IPS-18a (cell line): ENCODE data around the gene BRD3.
A peak's percentile ranks its signal among the peaks of the same experiment; 100 is the strongest.

Experiments
- H3K27ac ChIP-seq: one replicate; pipeline ENCODE4 v1.5.1; 2013; ENCODE audit warnings: low read length
- H3K27me3 ChIP-seq: one replicate; pipeline ENCODE4 v1.6.1; 2013; ENCODE audit warnings: mild to moderate bottlenecking, low read length; ENCODE audit not compliant: control insufficient read depth, insufficient read depth
- H3K36me3 ChIP-seq: one replicate; pipeline ENCODE4 v1.6.1; 2013; ENCODE audit warnings: low read depth, low read length; ENCODE audit not compliant: control insufficient read depth
- H3K4me1 ChIP-seq: one replicate; pipeline ENCODE4 v1.6.1; 2013; ENCODE audit warnings: low read depth, low read length; ENCODE audit not compliant: control insufficient read depth
- H3K4me3 ChIP-seq: one replicate; pipeline ENCODE4 v1.5.1; 2013; ENCODE audit warnings: low read length
- H3K9ac ChIP-seq: one replicate; pipeline ENCODE4 v1.6.1; 2013; ENCODE audit warnings: mild to moderate bottlenecking, low read length, moderate library complexity
- H3K9me3 ChIP-seq: one replicate; pipeline ENCODE4 v1.6.1; 2013; ENCODE audit warnings: low read depth, low read length; ENCODE audit not compliant: control insufficient read depth

Gene BRD3

DNA sequence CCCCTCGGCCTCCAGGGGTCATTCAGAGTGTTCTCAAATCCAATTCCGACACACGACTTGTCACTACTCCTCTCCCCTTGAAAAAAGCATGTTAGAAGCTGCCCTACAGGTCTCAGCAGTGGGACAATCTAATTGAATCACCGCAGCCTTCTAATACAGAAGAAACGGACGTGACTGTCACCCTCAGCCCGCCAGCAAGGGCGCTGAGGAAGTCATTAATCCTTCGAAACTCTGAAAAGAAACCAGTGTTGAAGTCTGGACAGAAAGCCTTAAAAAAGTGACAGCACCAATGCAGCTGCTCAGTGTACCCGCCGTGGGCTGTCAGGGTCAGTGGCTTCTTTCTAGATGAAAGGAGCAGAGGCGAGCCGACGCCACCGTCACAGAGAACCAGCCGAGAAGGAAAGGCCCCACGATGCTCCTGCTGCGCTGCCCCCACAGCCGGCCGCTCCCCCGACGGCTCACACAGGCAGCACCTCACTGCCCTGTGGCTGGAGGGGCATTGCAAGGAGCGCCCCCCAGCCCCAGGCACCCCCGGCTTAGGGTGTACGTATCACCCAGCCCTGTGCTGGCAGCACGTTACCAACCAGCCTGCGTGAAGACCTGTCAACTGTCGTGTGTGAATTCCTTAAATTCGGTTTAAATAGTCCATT lies 36.9 kb downstream of the BRD3 start:
- Histone ChIP-seq H3K4me3 (no peak overlapping the region), H3K36me3 (peaks cover 50% of the 10 kb centered on the region), H3K27me3 (no peaks in the 10 kb centered on the region), H3K9me3 (no peaks in the 10 kb centered on the region), H3K4me1 (no peaks in the 10 kb centered on the region), H3K9ac (no peak overlapping the region), H3K27ac (no peak overlapping the region)

DNA sequence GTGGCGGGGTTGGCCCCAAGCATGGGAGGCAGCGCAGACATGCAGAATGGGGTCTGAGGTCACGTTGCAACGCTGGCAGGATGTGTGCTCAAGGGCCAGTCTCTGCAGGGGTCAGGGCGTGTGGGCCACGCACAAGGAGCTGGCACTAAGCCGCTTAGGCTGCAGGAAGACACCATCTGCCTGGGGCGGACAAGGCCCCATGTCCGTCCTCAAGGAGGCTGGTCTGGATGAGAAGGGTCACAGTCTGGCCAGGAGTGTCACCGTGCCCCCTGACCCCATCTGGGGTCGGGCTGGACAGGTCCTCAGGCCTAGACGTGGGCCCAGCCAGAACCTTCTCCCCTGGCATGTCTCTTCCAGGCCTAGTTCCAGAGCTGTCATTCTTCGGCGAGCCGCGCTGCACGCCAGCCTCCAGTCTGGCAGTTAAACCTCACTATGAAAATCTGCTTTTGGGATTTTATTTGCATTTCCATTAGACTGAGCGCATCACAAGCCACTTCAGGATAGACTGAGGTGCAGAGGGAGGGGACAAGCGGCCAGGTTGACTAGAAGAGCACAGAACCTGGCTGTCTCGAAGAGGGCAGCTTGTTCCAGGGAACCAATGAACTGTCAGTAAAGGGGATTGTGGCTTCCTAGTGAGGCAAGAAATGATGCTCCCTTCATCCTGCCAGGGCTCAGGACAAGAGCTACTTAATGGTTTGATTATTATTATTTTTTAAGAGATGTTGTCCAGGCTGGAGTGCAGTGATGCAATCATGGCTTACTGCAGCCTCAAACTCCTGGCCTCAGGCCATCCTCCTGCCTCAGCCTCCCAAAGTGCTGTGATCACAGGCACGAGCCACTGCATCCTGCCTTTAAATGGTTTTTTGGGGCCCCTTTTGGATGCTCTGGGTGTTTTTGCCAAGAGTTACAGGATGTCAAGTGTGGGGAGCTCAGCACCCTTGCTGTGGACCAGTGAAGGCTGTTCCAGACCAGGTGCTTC lies 38.3 kb downstream of the BRD3 start:
- Histone ChIP-seq H3K9ac (no peak overlapping the region), H3K27me3 (no peaks in the 10 kb centered on the region), H3K27ac (no peak overlapping the region), H3K9me3 (no peaks in the 10 kb centered on the region), H3K36me3 (peaks cover 36% of the 10 kb centered on the region), H3K4me1 (no peaks in the 10 kb centered on the region), H3K4me3 (no peak overlapping the region)

DNA sequence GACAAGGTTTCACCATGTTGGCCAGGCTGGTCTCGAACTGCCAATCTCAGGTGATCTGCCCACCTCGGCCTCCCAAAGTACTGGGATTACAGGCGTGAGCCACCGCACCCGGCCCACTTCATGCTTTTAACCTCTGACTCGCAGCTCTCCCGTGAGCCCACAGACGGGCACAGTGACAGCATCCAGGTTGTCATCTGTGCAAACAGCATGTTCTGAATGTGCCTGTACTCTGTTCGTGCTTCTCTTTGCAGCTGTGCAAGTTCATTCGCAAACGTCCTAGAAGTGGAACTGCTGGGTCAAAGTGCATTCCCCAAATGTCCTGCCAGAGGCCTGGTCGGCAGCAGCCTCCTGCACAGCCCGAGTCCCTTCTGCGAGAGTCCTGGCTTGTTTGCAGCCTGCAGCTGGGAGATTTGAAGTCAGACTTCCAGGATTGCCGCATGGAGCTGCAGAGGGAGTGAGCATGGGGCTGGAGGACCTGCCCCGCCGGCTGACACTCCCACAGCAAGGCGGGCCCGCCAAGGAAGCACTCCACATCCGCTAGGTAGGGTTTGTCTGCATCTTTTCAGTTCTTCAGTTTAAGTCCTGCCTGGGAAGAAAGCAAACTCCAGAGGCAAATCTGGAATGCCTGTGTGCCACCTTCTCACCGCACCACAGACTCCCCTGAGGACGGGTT lies 39.1 kb downstream of the BRD3 start:
- no peaks in the 10 kb centered on the region for H3K4me1 ChIP-seq
- H3K36me3 ChIP-seq = peaks cover 27% of the 10 kb centered on the region
- no peak overlapping the region for H3K4me3 ChIP-seq
- H3K27me3 ChIP-seq = no peaks in the 10 kb centered on the region
- H3K9ac ChIP-seq = no peak overlapping the region
- H3K9me3 ChIP-seq = no peaks in the 10 kb centered on the region
- no peak overlapping the region for H3K27ac ChIP-seq

DNA sequence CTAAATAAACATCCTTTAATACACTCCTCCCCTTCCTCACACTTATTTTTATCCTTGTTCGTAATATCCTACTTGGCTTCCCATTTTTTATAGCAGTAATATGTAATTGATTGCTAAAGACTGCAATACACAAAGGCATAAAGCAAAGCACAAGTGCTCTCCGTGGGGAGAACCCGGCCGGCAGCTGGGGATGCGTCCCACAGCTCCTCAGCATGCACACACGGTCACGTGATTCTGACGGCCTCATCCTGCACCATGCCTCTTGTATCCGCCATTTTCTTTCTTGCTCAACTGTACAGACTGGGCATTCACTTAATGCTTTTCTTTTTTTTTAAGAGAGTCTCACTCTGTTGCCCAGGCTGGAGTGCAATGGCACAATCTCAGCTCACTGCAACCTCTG lies 39.8 kb downstream of the BRD3 start:
- Histone ChIP-seq H3K27ac (no peak overlapping the region), H3K4me1 (no peaks in the 10 kb centered on the region), H3K27me3 (no peaks in the 10 kb centered on the region), H3K9ac (no peak overlapping the region), H3K9me3 (no peaks in the 10 kb centered on the region), H3K36me3 (peaks cover 21% of the 10 kb centered on the region), H3K4me3 (no peak overlapping the region)

DNA sequence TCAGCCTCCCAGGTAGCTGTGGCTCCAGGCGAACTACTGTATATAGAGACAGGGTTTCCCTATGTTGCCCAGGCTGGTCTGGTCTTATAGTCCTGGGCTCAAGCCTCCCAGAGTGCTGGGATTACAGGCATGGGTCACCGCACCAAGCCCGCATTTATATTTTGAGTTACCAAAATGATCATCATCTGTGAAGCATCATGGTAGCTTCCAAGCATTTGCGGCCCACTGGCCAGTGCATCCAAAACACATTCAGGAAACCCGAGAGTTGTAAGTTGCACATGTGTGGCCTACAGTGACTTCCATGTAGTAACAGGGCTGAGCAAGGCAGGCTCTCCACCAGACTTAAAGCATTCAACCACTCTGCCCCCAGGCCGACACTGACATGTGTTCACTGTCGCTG lies 40.3 kb downstream of the BRD3 start:
- Histone ChIP-seq H3K36me3 (peaks cover 18% of the 10 kb centered on the region), H3K4me3 (no peak overlapping the region), H3K4me1 (no peaks in the 10 kb centered on the region), H3K27ac (no peak overlapping the region), H3K27me3 (no peaks in the 10 kb centered on the region), H3K9me3 (no peaks in the 10 kb centered on the region), H3K9ac (no peak overlapping the region)

DNA sequence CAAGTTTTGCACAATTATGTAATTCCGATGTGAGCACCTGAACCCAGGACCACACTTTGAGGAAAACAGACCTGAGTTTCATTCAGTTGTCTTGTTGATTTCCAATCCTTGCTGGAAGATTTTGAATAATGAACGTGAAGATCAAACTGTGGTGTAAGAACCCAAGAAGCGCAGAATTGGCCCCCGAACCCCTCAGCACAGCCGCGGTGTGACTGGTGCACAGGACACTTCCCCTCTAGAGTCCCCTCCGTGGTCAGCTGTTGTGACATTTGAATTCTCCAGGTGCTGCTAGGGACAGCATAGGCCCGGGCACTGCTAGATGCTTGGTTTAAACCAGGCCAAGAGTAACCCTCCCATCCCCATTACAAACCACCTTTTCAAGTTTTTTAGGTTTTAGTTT lies 40.8 kb downstream of the BRD3 start:
- Histone ChIP-seq H3K9me3 (no peaks in the 10 kb centered on the region), H3K4me3 (no peak overlapping the region), H3K9ac (no peak overlapping the region), H3K27me3 (no peaks in the 10 kb centered on the region), H3K36me3 (peaks cover 18% of the 10 kb centered on the region), H3K27ac (no peak overlapping the region), H3K4me1 (no peaks in the 10 kb centered on the region)

DNA sequence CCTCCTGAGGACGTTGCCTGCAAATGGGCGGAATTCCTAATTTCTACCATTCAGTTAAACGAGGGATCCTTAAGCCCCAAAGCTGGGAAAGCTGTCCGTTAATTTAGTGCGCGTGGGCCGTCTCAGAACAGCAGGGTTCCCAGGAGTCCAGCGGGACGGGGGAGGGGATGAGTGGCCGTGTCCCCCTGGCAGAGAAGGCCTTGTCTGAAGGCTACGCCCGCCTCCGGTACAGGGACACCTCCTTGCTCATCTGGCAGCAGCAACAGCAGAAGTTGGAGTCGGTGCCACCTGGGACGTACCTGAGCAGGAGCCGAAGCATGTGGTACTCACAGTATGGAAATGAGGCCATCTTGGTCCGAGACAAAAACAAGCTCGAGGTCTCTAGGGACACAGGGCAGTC lies 41.2 kb downstream of the BRD3 start:
- H3K27ac ChIP-seq = no peak overlapping the region
- no peaks in the 10 kb centered on the region for H3K27me3 ChIP-seq
- H3K36me3 ChIP-seq = peaks cover 15% of the 10 kb centered on the region
- no peaks in the 10 kb centered on the region for H3K9me3 ChIP-seq
- H3K4me3 ChIP-seq = peak overlapping the region; percentile 73
- H3K9ac ChIP-seq = no peak overlapping the region
- H3K4me1 ChIP-seq = no peaks in the 10 kb centered on the region

DNA sequence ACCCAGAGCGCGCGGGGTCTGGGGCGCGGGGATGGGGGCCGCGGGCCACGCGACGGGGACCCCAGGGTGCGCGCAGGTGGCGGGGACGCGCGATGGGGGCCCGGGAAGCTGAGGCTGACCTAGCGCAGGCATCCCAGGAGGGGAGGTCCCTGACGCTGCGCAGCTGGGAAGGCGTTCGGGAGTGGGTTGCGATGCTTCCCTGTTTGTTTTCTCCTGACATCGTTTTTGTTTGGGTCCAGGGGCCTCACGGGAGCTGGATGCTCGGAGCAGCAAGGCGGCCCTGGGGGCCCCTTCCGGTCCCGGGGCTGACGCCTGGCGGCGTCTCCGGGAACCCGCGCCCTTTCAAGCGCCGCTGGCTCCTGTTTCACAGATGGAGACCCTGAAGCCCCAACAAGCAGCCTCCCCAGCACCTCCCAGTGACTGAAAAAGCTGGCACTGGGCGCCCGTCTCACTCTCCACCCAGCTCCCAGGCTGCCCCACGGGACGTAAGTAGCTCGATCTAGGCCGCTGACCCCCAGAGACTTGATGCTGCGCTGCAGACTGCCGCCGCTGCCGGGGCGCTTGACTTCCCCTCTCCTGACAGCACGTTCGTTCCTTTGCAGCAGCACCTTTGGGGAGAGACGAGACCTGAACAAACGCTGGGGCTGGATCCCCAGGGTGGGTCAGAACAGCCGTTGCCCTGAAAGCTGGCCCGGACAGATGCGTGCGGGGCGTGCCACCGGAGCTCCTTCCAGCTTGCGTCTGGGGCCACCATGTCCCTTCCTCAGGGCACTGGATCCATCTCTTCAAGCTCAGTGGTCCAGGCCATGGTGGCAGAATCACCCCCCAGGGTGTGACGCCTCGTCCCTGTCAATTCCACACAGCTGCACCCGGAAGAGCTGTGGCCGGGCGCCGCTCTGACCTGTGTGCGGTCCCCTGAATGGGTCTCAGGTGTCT lies 42.0 kb downstream of the BRD3 start:
- Histone ChIP-seq H3K4me3 (peak overlapping the region; percentile 73), H3K27ac (no peak overlapping the region), H3K9me3 (no peaks in the 10 kb centered on the region), H3K36me3 (peaks cover 10% of the 10 kb centered on the region), H3K9ac (peak overlapping the region; percentile 54), H3K4me1 (no peaks in the 10 kb centered on the region), H3K27me3 (no peaks in the 10 kb centered on the region)

DNA sequence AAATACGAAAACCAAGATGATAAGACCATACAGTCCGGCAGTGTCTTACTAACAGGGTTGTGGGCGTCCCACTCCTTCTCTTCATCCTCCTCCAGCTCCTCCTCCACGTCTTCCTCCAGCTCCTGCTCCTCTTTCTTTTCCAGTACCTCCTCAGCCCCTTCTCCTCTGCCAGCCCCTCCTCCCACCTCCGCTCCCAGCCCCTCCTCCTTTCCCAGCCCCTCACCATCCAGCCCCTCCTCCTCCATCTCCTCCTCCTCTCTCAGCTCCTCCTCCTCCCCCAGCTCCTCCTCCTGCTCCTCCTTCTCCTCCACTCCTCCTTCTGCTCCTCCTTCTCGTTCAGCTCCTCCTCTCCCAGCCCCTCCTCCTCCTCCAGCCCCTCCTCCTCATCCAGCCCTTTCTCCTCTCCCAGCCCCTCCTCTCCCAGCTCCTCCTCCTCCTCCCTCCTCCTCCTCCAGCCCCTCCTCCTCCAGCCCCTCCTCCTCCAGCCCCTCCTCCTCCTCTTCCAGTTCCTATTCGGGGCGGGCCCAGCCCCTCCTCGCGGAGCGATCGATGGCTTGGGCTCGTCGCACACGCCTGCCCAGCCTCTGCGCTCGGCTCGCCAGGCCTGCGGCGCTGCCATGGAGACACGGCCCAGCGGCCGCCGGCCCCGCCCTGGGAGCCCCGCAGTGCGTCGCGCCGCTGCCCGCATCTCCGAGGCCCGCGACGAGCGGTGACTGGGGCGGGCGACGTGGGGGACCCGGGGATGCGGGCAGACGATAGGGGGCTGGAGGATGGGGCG lies 42.8 kb downstream of the BRD3 start, which contains the start of gene BRD3OS:
Gene BRD3OS, plus strand, starts transcription at position 654 of the 778 bp plus-strand sequence. CDS start 1,267 bp downstream, outside the sequence.
- Histone ChIP-seq H3K4me1 (no peaks in the 10 kb centered on the region), H3K27ac (no peak within 1 kb of the TSS), H3K9me3 (no peaks in the 10 kb centered on the region), H3K36me3 (peaks cover 5% of the 10 kb centered on the region), H3K4me3 (peak within 1 kb of the TSS; percentile 73), H3K9ac (peak within 1 kb of the TSS; percentile 54), H3K27me3 (no peaks in the 10 kb centered on the region)

DNA sequence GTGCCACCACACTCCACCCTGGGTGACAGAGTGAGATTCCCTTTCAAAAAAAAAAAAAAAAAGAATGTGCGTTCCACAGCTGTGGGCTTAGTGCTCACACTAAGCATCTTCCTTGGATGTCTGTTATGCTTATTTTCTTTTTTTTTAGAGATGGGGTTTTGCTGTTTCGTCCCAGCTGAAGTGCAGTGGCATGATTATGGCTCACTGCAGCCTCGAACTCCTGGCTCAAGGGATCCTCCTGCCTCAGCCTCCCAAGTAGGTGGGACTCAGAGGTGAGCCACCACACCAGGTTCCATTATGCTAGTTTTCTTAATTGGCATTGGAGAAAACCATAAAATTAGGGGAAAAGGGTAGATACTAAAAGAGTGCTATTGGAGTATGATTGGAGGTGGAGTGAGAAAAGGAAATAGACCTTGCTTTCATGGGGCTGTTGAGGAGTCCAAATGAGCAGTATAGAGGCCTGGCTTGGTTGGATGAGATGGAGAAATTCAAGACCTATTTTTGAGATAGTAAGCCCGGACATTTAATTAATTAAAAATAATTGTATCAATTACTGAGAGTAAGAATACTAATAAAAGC lies 43.5 kb downstream of the BRD3 start:
- H3K4me3 ChIP-seq = peak overlapping the region; percentile 21
- no peak overlapping the region for H3K9ac ChIP-seq
- no peaks in the 10 kb centered on the region for H3K36me3 ChIP-seq
- no peaks in the 10 kb centered on the region for H3K4me1 ChIP-seq
- H3K27me3 ChIP-seq = no peaks in the 10 kb centered on the region
- no peak overlapping the region for H3K27ac ChIP-seq
- no peaks in the 10 kb centered on the region for H3K9me3 ChIP-seq
